CD4-positive, alpha-beta T cell treated with Interleukin-17A for 4 hours (primary cell): ENCODE measurements around the gene GAB2.

Experiments used
- DNase-seq: peaks from one replicate; pipeline ENCODE4 v3.0.0-alpha.2; 2020; ENCODE audit warnings: mixed read lengths

GAB2 gene

DNA sequence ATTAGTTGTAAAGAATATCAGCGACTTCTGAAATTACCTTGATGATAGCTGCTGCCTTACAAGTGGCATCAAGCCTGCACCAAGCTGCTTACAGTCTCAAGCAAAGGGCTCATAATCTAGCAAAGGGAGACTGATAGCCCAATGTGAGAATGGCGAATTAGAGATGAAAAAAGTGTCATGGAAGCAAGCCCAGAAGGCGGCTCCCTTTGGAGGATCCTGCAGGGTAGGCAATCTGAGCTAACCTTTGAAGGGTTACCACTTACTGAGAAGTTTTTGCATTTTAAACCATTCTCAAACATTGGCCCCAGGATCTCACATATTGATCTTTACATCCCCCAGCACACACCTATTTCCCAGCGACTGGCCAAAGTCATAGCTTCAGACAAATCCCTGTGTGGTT is 18.5 kb downstream of the GAB2 start:
- no peak for DNase-seq

DNA sequence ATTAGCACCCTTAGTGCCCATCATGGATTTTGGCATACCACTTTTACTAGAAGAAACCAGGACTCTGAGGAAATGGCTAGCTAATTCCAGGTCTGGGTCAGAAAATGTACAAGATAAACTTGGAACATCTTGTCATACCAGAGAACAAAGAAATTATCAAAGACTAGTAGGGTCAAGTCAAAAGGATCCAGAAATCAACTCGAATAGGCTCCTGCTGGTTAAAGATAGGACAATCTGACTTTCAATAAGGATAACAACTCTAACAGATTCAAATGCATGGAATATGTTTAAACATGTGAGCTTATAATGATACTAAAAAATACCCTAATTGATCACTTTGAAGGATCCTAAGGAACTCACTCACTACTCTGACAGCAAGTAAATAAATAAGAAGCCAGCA is 18.9 kb downstream of the GAB2 start:
- DNase-seq = no peak

DNA sequence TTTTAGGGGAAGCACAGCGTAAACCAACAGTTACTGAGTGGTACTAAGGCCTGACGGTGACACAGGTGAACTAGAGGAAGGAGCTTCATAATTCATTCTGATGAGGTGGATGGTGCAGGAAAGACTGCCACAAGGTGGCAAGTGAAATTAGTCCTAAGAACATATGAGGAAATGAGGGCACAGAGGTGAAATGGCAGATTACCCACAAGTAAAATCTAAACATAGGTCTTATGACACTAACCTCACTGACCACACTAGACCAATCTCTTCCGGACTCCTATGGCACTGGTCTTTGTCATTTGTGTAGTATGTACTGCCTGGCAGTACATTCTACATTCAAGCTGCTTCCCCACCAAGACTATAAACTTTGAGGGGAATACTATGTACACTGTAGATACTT is 20.2 kb downstream of the GAB2 start:
- no peak for DNase-seq

DNA sequence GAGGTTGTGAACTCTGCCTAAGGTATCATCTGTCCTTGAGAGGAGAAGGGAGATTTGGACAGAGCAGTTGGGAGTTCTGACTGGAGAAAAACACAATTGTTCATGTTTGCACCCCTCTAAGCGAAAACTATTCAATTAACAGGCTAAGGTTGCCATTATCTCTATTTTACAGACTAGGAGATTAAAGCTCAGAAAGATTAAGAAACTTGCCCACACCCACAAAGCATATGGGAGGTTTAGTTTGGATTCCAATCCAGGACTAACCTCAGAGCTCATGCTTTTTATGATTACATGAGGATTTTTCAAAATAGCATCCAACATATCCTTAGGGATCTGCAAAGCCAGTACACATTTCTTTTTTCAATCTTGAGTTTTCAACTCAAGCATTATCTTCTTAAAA is 22.0 kb downstream of the GAB2 start:
- no peak for DNase-seq

DNA sequence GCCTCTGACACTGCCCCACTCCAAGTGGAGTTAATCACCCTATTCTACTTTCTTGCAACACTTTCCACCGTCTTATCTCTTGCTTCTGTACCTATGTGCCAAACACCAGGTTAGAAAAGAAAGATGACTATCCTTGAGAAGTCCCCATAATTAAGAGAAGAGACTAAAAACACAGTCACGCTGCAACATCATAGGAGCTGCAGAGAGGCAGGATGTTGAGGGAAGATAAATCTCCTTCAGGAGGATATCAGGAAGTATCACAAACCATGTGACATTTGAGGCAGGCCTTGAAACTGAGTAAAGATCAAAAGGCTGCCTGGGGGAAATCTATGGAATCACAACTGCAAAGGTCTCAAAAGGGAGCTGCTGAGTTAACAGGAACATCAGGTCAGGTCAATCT is 24.8 kb downstream of the GAB2 start:
- DNase-seq = no peak

DNA sequence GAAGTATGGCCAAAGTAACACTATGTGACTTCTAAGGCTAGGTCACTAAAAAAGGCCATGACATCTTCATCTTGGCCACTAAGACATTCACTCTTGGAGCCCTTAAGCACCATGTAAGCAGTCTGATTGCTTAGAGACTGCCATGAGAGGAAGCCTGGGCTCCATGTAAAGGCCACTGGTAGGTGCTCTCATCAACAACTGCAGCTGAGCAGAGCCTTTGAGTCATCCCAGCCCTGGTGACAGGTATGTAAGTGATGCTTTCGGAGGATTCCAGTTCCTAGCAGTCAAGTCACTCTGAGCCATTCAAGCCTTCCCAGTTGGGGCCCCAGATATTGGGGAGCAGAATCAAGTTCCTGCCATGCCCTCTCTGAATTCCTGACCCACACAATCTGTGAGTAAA is 26.2 kb downstream of the GAB2 start:
- no peak for DNase-seq

DNA sequence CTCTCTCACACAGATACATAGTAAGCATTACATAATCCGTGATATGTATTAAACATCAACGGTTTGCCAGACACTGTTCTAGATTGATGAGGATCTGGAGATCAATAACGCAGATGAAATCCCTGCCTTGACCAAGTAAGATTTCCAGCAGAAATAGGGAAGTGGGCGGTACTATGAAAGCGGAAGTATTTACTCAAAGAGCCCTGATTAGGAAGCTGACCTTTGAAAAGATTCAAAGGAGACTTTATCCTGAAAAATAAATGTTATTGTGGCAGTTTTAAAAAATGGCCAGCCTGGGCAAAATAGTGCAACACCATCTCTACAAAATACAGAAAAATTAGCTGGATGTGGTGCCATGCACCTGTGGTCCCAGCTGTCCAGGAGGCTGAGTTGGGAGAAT is 26.8 kb downstream of the GAB2 start:
- DNase-seq = no peak

DNA sequence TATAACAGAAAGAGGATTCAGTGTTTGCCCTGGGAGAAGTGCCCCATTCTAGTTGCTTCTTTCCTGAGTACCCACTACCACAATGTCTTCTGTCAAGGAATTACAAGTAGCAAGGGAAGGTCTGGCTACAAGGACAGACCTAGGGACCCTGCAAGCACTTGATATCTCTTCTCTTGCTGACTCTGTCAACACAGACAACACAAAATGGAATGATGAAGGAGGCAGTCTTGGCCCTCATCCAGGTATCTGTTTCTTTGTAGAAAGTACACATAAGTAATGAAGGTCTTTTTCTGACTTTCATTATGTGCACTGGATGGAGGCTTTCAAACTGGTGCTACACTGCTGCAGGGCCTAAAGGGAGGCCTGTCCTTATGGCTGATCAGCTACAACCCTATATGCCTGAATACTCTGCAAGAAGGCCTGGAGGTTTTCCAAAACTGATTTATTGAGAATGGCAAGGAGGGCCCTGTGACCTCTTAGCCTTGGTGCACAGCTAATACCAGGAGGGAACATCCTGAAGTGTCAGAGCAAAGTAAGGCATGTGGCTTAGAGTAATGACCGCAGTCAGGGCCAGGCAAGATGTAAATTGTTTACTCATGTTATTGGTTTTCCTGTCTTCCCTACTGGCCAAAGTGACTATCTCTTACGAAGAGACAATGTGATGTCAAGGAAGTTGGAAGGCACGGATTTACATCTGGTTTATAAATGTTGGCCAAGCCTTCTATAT is 31.2 kb downstream of the GAB2 start:
- DNase-seq = no peak

DNA sequence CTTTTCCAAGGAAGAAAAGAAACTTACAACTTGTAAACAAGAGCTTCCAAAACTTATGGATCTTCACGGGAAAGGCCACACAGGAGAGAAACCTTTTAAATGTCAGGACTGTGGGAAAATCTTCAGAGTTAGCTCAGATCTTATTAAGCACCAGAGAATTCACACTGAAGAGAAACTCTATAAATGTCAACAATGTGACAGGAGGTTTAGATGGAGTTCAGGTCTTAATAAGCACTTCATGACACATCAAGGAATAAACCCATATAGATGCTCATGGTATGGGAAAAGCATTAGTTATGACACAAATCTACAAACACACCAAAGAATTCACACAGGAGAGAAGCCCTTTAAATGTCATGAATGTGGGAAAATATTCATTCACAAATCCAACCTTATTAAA is 32.4 kb downstream of the GAB2 start:
- no peak for DNase-seq

DNA sequence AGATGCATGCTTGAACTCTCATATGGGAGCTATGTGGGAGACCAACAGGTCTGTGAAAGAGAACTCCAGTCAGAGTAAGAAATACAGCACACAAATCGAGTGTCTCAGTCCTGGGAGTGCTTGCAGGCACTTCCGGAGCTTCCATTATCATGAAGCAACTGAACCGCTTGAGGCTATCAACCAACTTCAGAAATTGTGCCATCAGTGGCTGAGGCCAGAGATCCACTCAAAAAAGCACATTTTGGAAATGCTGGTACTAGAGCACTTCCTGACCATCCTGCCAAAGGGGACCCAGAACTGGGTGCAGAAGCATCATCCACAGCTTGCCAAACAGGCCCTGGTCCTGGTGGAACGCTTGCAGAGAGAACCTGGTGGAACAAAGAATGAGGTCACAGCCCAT is 33.4 kb downstream of the GAB2 start:
- no peak for DNase-seq

DNA sequence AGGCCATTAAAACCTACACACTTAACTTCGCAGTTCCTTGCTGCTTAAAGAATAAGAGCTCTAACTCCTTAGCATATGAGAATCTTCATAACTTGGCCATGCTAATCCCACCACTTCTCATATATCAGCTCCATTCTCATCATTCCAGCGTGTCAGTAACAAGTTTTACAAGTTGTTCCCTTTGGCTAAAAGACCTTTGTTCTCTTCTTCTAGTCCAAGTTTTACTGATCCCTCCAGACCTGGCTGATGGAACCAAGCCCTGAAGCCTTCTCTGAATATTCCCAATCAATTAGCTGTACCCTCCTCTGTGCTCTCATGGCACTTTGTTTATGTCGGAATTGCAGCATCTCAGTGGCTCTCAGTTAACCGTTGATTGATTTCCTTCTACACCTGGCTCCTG is 35.8 kb downstream of the GAB2 start:
- no peak for DNase-seq

DNA sequence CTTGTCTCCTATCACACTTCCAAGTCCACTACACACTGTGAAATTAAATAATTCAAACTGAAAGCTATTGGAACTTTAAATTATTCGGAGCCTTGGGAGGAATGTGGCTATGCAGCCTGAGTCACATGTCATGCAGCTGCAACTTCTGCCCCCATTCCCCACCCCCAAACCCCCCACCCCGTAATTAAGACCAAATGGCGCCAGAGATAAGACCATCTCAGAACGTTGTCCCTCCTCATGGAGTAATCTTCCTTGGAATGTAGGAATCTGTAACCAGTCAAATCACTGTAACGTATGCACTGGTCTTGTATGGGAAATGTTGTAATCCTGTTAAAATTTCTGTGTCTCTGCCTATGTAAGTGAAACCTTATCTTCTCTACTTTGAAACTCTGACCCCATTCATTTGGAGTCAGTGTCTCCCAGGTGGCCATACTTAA is 37.0 kb downstream of the GAB2 start:
- DNase-seq = no peak

DNA sequence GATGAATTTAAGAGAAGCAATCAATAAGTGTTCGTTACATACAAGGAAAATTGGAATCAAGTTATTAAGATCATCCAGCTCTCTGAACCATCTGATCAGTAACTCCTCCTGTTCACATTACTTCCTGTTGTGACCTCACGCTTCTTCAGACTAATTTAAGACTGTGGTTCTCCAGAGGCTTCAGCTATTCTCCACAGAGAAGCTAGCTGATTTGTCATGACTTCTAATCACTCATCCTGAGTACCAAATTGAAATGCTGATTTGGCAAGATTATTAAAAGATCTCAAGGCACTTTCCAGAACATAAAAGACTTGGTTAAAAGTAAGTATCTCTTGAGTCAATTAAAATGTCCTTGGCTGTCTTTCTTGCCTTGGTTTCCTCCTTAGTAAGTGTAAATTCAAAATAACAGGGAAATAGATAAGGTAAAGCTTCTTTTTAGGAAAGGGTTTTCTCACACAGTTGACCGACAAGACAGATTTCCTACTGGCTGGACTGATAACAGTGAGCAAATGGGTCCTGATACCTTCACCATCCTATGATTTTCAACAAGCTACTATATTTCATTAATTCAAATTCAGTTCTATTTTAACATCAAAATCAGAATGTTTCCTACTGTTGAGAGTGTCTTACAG is 38.5 kb downstream of the GAB2 start:
- DNase-seq = no peak

DNA sequence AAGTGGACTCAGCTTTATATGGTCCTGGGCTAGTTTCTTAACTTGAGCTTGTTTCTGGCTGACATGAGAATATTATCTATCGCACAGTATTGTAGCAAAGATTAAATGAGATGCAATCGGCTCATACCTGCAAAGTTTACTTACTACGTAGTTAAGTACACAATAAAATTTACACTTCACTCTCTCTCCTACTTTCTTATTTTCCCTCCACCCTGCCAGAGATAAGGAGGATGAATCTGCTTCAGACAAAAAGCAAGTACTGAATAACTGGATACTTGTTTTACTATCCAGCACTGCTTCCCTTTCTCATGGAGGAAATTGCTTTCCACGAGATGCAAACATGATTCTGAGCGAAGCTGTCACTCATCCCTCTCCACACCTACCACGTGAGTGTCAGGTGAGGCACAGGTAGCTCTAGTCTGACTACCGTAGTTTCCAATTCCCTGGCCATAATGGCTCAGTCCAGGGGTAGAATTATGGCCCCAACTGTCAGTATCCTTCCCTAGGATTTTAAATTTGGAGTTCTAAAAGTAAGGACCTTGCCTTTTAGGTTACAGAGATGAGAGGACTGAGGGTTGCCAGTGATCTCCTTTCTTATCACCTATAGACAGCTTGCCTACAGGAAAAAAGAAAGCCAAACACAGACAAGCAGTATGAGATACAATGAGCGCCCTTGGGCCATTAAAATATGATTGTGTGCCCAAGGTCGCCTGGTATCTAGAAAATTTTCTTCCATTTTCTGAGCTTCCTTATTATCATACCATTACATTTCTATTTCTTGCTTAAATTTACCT is 39.8 kb downstream of the GAB2 start:
- no peak for DNase-seq

DNA sequence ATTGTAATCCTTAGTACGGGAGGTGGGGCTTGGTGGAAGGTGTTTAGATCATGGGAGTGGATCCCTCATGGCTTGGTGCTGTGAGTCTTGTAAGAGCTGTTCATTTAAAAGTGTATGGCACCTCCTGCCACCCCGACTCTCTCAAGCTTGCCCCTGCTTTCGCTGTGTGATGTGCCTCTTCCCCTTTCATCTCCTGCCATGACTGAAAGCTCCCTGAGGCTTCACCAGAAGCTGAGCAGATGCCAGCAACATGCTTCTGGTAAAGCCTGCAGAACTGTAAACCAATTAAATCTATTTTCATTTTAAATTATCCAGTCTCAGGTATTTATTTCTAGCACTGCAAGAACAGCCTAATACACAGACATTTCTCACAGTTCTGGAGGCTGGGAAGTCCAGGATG is 40.8 kb downstream of the GAB2 start:
- DNase-seq = no peak

DNA sequence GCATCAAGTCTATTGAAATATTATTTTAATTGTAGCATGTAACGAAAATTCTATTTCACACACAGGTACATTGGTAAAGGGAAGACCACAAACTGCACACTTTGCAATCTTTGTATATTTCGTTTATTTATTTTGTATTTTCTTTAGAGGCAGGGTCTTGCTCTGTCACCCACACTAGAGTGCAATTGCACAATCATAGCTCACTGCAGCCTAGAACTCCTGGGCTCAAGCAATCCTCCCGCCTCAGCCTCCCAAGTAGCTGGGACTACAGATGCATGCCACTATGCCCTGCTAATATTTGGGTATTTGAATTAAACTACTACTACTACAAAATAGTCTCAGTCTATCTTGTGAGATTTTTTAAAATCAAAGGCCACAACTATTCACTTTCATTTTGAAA is 42.7 kb downstream of the GAB2 start:
- DNase-seq = no peak

DNA sequence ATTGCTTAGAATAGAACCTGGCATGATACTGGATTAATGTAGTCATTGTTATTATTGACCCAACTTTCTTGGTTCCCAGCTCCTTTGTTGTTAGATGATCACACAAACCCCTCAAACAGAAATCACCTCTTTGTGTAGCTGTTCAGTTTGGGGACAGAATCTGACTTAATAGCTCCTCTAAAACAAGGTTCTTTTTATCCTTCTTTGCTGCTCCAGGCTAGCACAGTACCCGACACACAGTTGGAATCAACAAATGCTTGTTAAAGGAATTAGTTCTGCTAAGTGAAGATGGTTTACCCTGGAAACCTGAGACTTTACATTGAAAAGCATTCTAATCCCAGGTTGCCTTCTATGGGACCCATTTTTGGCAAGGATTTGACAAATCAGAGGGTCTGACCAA is 43.9 kb downstream of the GAB2 start:
- DNase-seq = no peak

DNA sequence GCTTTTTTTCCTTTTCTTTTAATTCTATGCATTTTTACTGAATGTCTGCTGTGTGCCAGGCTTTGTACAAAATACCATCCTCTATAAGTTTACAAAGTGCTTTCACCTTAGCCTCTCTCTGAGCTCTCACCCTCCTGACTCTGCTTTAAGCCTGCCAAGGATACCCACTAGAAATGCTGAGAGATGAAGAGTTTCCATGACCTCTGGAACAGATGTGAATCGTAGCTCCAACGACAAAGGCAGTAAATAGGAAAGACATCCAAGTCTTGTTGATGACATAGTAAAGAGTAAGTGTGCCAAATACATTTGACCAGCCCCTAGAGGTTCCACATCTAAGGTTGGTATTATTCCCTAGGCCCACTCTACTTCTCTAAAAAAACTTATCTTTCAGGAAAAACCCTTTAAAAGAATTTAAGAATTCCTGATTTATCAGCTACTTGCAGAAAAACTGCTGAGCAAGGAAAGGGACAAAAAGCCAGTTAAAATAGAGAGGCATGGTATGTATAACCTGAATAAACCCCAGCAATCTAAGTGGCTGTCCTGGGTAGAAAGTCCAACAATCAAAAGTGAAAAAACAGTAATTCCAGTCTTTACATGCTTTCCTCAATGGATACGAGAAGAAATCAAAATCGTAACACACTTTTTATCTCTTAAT is 45.4 kb downstream of the GAB2 start:
- DNase-seq = no peak

DNA sequence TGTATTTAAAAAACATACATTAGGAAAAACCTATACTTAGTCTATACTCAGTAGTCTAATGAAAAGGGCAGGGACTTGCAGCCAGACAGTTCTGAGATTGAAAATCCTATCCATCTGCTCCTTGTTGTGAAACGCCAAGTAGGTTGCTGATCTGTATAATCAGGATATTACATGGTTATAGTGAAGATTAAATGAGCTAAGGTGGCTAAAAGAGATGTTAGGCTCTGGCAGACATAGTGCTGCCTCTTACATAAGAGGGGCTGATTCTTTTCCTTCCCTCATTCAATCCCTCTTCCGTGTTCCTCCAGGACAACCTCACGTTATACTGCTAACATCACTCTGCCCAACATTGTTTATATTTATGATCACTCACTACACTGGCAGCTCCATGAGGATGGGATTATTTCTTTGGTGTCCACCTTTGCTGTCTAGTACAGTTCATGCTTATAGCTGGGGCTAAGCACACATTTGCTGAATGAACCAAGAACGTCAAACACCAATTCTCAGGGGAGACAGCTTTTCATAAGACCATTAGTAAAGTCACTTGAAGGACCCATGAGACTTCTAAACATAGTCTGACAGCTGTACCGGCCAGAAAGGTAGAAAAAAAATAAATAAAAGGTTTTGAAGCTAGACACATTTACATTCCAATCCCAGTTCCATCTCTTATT is 46.3 kb downstream of the GAB2 start:
- no peak for DNase-seq

DNA sequence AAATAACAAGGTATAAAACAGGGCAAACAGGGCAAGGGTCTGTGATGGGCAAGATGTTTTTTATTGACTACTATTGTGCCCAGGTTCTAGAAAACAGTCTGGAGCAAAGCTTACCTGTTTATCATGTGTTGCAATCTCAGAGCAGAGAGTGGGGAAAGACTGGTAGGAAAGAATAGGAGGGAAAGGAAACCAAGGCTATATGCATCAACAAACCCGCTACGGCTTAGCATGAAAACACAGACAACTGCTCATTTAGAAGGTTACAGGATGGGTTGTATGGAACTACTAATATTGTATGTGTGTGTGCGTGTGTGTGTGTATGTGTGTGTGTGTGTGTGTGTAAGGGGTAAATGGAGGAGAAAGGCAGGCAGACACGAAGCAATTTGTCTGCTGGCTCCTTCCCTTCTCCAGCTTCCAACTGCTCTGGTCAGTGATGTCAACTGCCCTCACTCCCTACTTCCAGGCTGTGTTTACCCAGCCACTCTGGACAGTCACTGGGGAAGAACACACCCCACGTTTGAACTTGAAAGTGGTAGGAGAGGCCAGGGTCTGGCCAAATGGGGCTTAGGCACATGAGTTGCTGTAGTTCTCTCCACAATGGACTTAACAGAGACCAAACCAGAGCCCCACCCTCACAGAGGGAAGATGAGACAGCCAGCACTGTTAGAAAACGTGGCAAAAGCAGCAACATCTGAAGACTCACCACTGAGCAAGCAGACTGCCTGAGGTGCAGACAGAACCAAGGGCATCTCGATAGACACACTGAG is 47.0 kb downstream of the GAB2 start:
- DNase-seq = no peak

DNA sequence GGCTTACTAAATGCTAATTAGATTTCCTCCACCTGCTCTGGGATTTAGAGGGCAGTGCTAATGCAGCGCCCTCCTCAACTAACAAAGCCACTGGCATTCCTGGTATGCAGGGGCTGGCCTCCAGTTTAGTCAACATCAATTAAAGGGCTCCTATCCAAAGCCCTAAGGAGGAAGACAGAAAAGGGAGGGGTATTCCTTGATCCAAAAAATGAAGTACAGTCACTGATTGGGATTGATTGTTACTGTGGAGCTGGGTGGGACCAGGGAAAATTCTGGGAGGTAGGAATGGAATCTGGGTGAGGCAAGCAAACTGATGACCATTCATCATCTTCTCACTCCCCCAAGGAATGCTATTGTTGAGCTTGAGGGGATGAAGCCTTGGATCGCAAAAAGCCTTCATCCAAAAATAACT is 52.2 kb downstream of the GAB2 start:
- DNase-seq = no peak

DNA sequence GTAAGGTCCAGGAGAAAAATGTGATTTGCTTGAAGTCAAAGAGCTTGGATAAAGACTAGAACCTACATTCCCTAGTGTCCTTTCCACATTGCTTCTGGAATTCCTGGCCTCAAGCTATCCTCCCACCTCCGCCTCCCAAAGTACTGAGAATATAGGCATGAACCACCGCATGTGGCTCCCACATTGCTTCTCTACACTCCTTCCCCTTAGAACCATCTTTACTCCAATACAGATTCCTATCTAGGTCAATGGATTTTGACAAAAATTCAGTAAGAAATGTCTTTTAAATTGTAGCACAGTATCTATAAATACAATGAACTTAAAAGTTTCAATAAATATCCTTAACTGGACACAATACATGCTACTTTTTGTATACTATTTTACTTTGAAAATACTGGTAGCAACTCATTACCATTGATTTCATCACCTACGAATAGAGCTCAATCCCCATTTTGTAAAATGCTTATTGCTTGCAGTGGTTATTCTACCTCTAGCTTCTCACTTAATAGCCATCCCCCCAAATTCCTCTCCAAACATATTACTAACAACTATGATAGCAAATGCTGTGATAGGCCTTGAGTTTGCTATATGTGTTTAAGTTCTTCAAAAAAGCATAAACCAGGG is 53.4 kb downstream of the GAB2 start:
- DNase-seq = no peak
